ENCODE data around the gene EIF5. TPM values are rescaled to one million over a fixed set of nuclear protein-coding genes. Genes with fewer than 3 reads are reported as not detected.
A peak's percentile ranks its signal among the peaks of the same experiment; 100 is the strongest.

The EIF5 gene
- total RNA-seq, 6 donors from 2014 or later, result 103 to 265 (median 176) TPM

- no peak overlapping the region for H3K4me3 ChIP-seq
- no peaks in the 10 kb centered on the region for H3K4me1 ChIP-seq
- ATAC-seq (ENCODE audit: low FRiP score in 2 of 2) (no peak), DNase-seq (peak in 1 of 2 donors; percentile 26)
- H3K36me3 ChIP-seq, result no peaks in the 10 kb centered on the region
- TF ChIP-seq POLR2A (IDR thresholded peaks at IDR 0.05), result no peak
- no peak for TF ChIP-seq CTCF (IDR thresholded peaks at IDR 0.05)
- no peak for TF ChIP-seq EP300 (IDR thresholded peaks at IDR 0.05)
- no peak for TF ChIP-seq POLR2AphosphoS5 (IDR thresholded peaks at IDR 0.05)
- H3K27ac ChIP-seq, result no peak overlapping the region
- 87 to 93% methylated on average over 7 to 11 of the region's 11 CpGs for WGBS, 2 donors
- H3K27me3 ChIP-seq, result no peaks in the 10 kb centered on the region
- no peaks in the 10 kb centered on the region for H3K9me3 ChIP-seq
Measured at GRCh38 chr14:103301512-103302354, 32.3 kb upstream of the EIF5 start.

- Histone ChIP-seq H3K27ac (no peak overlapping the region), H3K36me3 (no peaks in the 10 kb centered on the region), H3K4me1 (no peaks in the 10 kb centered on the region), H3K27me3 (no peaks in the 10 kb centered on the region), H3K4me3 (no peak overlapping the region), H3K9me3 (no peaks in the 10 kb centered on the region)
- DNase-seq (no peak), ATAC-seq (ENCODE audit: low FRiP score in 2 of 2) (no peak)
- 69 to 89% methylated on average over 1 of the region's 1 CpG for WGBS, 2 donors
- TF ChIP-seq POLR2AphosphoS5 (IDR thresholded peaks at IDR 0.05), result no peak
- no peak for TF ChIP-seq CTCF (IDR thresholded peaks at IDR 0.05)
- no peak for TF ChIP-seq EP300 (IDR thresholded peaks at IDR 0.05)
- TF ChIP-seq POLR2A (IDR thresholded peaks at IDR 0.05), result no peak
Measured at GRCh38 chr14:103302966-103303365, 31.1 kb upstream of the EIF5 start.

GRCh38 chr14:103304706-103305105 lies 29.3 kb upstream of the EIF5 start:
- Histone ChIP-seq H3K27ac (no peak overlapping the region), H3K9me3 (no peaks in the 10 kb centered on the region), H3K27me3 (no peaks in the 10 kb centered on the region), H3K4me3 (no peak overlapping the region), H3K36me3 (no peaks in the 10 kb centered on the region), H3K4me1 (no peaks in the 10 kb centered on the region)
- TF ChIP-seq POLR2A (IDR thresholded peaks at IDR 0.05), result no peak
- no peak for TF ChIP-seq POLR2AphosphoS5 (IDR thresholded peaks at IDR 0.05)
- no peak for TF ChIP-seq CTCF (IDR thresholded peaks at IDR 0.05)
- no peak for TF ChIP-seq EP300 (IDR thresholded peaks at IDR 0.05)
- WGBS, 2 donors, result 52 to 54% methylated on average over 2 of the region's 2 CpGs
- DNase-seq, result no peak
- ATAC-seq (ENCODE audit: low FRiP score in 2 of 2), result no peak

GRCh38 chr14:103308717-103309616 lies 25.1 kb upstream of the EIF5 start:
- peaks cover 0 to under 1% (median 0%) of the 10 kb centered on the region in 4 donors for H3K4me1 ChIP-seq
- no peak for TF ChIP-seq CTCF (IDR thresholded peaks at IDR 0.05)
- TF ChIP-seq EP300 (IDR thresholded peaks at IDR 0.05), result no peak
- no peak for TF ChIP-seq POLR2AphosphoS5 (IDR thresholded peaks at IDR 0.05)
- no peak for TF ChIP-seq POLR2A (IDR thresholded peaks at IDR 0.05)
- ATAC-seq (ENCODE audit: low FRiP score in 2 of 2) (no peak), DNase-seq (no peak)
- no peak overlapping the region for H3K27ac ChIP-seq
- WGBS, 2 donors, result 83 to 91% methylated on average over 5 to 10 of the region's 10 CpGs
- H3K4me3 ChIP-seq, result no peak overlapping the region
- no peaks in the 10 kb centered on the region for H3K9me3 ChIP-seq
- no peaks in the 10 kb centered on the region for H3K36me3 ChIP-seq
- no peaks in the 10 kb centered on the region for H3K27me3 ChIP-seq
